ENCODE data around the gene ADRB2. TPM values are rescaled to one million over a fixed set of nuclear protein-coding genes. Genes with fewer than 3 reads are reported as not detected.

ADRB2 gene
- total RNA-seq, 1 experiment from 2014 or later, result 0.26 TPM

DNA sequence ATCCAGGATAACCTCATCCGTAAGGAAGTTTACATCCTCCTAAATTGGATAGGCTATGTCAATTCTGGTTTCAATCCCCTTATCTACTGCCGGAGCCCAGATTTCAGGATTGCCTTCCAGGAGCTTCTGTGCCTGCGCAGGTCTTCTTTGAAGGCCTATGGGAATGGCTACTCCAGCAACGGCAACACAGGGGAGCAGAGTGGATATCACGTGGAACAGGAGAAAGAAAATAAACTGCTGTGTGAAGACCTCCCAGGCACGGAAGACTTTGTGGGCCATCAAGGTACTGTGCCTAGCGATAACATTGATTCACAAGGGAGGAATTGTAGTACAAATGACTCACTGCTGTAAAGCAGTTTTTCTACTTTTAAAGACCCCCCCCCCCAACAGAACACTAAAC is 1.3 kb downstream of the ADRB2 start:
- H3K27me3 Mint-ChIP-seq (ENCODE audit: low read depth), result peaks cover 49% of the 10 kb centered on the region
- Histone ChIP-seq H2BK120ac (ENCODE audit: low read depth, low read length, poor library complexity, severe bottlenecking) (no peak overlapping the region), H3K4ac (ENCODE audit: low read depth, low read length) (no peak overlapping the region), H3K27me3 (ENCODE audit: insufficient read depth, low read length) (peaks cover 4% of the 10 kb centered on the region; the same call in 1 of the 2 replicates), H3K27ac (ENCODE audit: insufficient read length, low read depth, low read length) (no peak overlapping the region), H3K23ac (ENCODE audit: insufficient read length, low read depth, low read length) (no peak overlapping the region), H2AK5ac (ENCODE audit: insufficient read length, low read length) (no peak overlapping the region), H3K18ac (ENCODE audit: insufficient read length, low read depth, low read length) (no peak overlapping the region), H3K9me3 (ENCODE audit: control insufficient read depth, low read depth, low read length) (no peaks in the 10 kb centered on the region), H3K9ac (ENCODE audit: extremely low read depth, insufficient read length, low read length) (no peak overlapping the region), H4K91ac (ENCODE audit: insufficient read length, low read depth, low read length) (no peak overlapping the region), H2BK12ac (ENCODE audit: insufficient read length, low read depth, low read length) (no peak overlapping the region), H3T11ph (ENCODE audit: low read length) (no peak overlapping the region), H3K4me1 (ENCODE audit: insufficient read depth, low read length) (no peaks in the 10 kb centered on the region), H2BK15ac (ENCODE audit: low read depth, low read length) (no peak overlapping the region), H3K23me2 (ENCODE audit: insufficient read length, low read depth, low read length, poor library complexity, severe bottlenecking) (no peaks in the 10 kb centered on the region), H3K4me2 (ENCODE audit: insufficient read depth, insufficient read length, low read length) (no peak overlapping the region), H2BK20ac (ENCODE audit: low read depth, low read length, poor library complexity, severe bottlenecking) (no peak overlapping the region), H4K5ac (ENCODE audit: insufficient read length, low read depth, low read length) (no peak overlapping the region), H3K79me1 (ENCODE audit: insufficient read depth, low read depth, low read length, poor library complexity, severe bottlenecking) (no peaks in the 10 kb centered on the region), H2BK5ac (ENCODE audit: insufficient read length, low read length) (no peak overlapping the region), H3K14ac (ENCODE audit: insufficient read depth, low read length) (no peak overlapping the region), H3K56ac (ENCODE audit: insufficient read length, low read depth, low read length) (no peak overlapping the region), H4K8ac (replicated peaks; ENCODE audit: insufficient read length, low read depth, low read length) (no peak overlapping the region), H2AFZ (ENCODE audit: low read length) (no peak overlapping the region), H3K79me2 (ENCODE audit: insufficient read depth, low read length) (no peaks in the 10 kb centered on the region), H4K20me1 (ENCODE audit: control insufficient read depth, insufficient read depth, insufficient read length) (no peaks in the 10 kb centered on the region)
- H3K9me3 Mint-ChIP-seq, result no peaks in the 10 kb centered on the region
- DNase-seq, result no peak
- H3K4me3 Mint-ChIP-seq, result peak overlapping the region; percentile 84 to 88; a peak in 1 of 5 replicates
- H3K27ac Mint-ChIP-seq, result no peak overlapping the region; a peak in 1 of 7 replicates
- no CpG with 5 or more reads among the region's 7 CpGs for WGBS (ENCODE audit: extremely low coverage, insufficient read length, low lambda C conversion rate)
- peaks cover 32 to 39% of the 10 kb centered on the region in 2 experiments for H3K4me1 Mint-ChIP-seq
- TF ChIP-seq, protein P1, sequence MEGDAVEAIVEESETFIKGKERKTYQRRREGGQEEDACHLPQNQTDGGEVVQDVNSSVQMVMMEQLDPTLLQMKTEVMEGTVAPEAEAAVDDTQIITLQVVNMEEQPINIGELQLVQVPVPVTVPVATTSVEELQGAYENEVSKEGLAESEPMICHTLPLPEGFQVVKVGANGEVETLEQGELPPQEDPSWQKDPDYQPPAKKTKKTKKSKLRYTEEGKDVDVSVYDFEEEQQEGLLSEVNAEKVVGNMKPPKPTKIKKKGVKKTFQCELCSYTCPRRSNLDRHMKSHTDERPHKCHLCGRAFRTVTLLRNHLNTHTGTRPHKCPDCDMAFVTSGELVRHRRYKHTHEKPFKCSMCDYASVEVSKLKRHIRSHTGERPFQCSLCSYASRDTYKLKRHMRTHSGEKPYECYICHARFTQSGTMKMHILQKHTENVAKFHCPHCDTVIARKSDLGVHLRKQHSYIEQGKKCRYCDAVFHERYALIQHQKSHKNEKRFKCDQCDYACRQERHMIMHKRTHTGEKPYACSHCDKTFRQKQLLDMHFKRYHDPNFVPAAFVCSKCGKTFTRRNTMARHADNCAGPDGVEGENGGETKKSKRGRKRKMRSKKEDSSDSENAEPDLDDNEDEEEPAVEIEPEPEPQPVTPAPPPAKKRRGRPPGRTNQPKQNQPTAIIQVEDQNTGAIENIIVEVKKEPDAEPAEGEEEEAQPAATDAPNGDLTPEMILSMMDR (conservative IDR thresholded peaks at IDR 0.05), result no peak
- no peaks in the 10 kb centered on the region for H3K36me3 Mint-ChIP-seq (ENCODE audit: insufficient read depth in 1 of 3, low read depth in 3 of 3)

Measured in H9 (cell line).